Right lobe of liver (tissue), 4 donors: Measurements from ENCODE around the gene STOX2.

Experiments
- CTCF ChIP-seq, 4 donors: fragments of 200-600 bp in 3 of 4; fragments of 450-650 bp in 1 of 4; IDR thresholded peaks; one replicate each; pipeline versions ENCODE4 v1.5.1 to v1.8.0; 2016 to 2022; ENCODE audit warnings: antibody characterized with exemption in 4 of 4, mild to moderate bottlenecking in 2 of 4
- POLR2A ChIP-seq: fragments of 450-650 bp; IDR thresholded peaks from one replicate; pipeline ENCODE4 v1.6.1; 2017; ENCODE audit warnings: antibody characterized with exemption, mild to moderate bottlenecking
- donor health status: DM: no; HTN: no; CAD: no.
- donor health status: DM: no; HTN: no; CAD: no.
- donor health status: DM: no; HTN: yes; CAD: no.

GRCh38 chr4:184024637-184025036 lies 119.5 kb downstream of the STOX2 start:
- no peak for TF ChIP-seq POLR2A
- no peak for TF ChIP-seq CTCF (IDR thresholded peaks at IDR 0.05)
